GM21723 (cell line): ENCODE measurements around the gene TMBIM1.

Source experiments
- ATAC-seq: cut with Tn5 transposase; IDR thresholded peaks from one replicate; pipeline ENCODE4 v1.9.1; 2021; ENCODE audit warnings: mild to moderate bottlenecking, moderate library complexity; ENCODE audit not compliant: unreplicated experiment

The TMBIM1 gene

GRCh38 chr2:218260166-218260565, 32.1 kb downstream of the TMBIM1 start:
- ATAC-seq = no peak

- ATAC-seq = no peak
Observed at GRCh38 chr2:218259099-218259961, 33.0 kb downstream of the TMBIM1 start.

GRCh38 chr2:218257390-218257981, 34.8 kb downstream of the TMBIM1 start:
- ATAC-seq = peak; percentile 86

GRCh38 chr2:218256612-218257350, 35.5 kb downstream of the TMBIM1 start:
- ATAC-seq = no peak

GRCh38 chr2:218255446-218255845, 36.9 kb downstream of the TMBIM1 start:
- no peak for ATAC-seq

- ATAC-seq = no peak
Observed at GRCh38 chr2:218253232-218253625, 39.1 kb downstream of the TMBIM1 start.

- no peak for ATAC-seq
Observed at GRCh38 chr2:218252509-218253231, 39.6 kb downstream of the TMBIM1 start.

- ATAC-seq = no peak
Observed at GRCh38 chr2:218249691-218250090, 42.6 kb downstream of the TMBIM1 start.

- no peak for ATAC-seq
Observed at GRCh38 chr2:218245214-218245613, 47.1 kb downstream of the TMBIM1 start.

GRCh38 chr2:218244665-218245064, 47.6 kb downstream of the TMBIM1 start:
- no peak for ATAC-seq

GRCh38 chr2:218244204-218244603, 48.1 kb downstream of the TMBIM1 start:
- ATAC-seq = no peak

GRCh38 chr2:218238887-218239286, 53.4 kb downstream of the TMBIM1 start:
- no peak for ATAC-seq

- no peak for ATAC-seq
Observed at GRCh38 chr2:218236829-218237228, 55.5 kb downstream of the TMBIM1 start.

GRCh38 chr2:218235017-218235416, 57.3 kb downstream of the TMBIM1 start:
- ATAC-seq = no peak

GRCh38 chr2:218234521-218234920, 57.8 kb downstream of the TMBIM1 start:
- no peak for ATAC-seq

- ATAC-seq = no peak
Observed at GRCh38 chr2:218233543-218233942, 58.8 kb downstream of the TMBIM1 start.

GRCh38 chr2:218230882-218231281, 61.4 kb downstream of the TMBIM1 start:
- ATAC-seq = no peak

- no peak for ATAC-seq
Observed at GRCh38 chr2:218229851-218230250, 62.5 kb downstream of the TMBIM1 start.

- peak; percentile 92 for ATAC-seq
Observed at GRCh38 chr2:218229239-218229638, 63.1 kb downstream of the TMBIM1 start.

- peak; percentile 4 for ATAC-seq
Observed at GRCh38 chr2:218228366-218229090, 63.8 kb downstream of the TMBIM1 start.
